IPS-NIHi7 (cell line): ENCODE measurements around the gene BEX4.

Experiments used
- DNase-seq: peaks from one replicate; pipeline ENCODE4 v3.0.0; 2012; ENCODE audit warnings: mixed read lengths; ENCODE audit errors: extremely low spot score

The BEX4 gene

GRCh38 chrX:103236296-103236695 lies 21.4 kb downstream of the BEX4 start:
- no peak for DNase-seq

- no peak for DNase-seq
Observed at GRCh38 chrX:103240155-103240554, 25.2 kb downstream of the BEX4 start.

- DNase-seq: peak; percentile 24
Observed at GRCh38 chrX:103248553-103248952, 33.6 kb downstream of the BEX4 start.

- no peak for DNase-seq
Observed at GRCh38 chrX:103249805-103250204, 34.9 kb downstream of the BEX4 start.

GRCh38 chrX:103250977-103251376 lies 36.1 kb downstream of the BEX4 start:
- DNase-seq: peak; percentile 38

- no peak for DNase-seq
Observed at GRCh38 chrX:103253608-103254007, 38.7 kb downstream of the BEX4 start.

GRCh38 chrX:103254171-103254824 lies 39.4 kb downstream of the BEX4 start:
- peak; percentile 91 for DNase-seq

- DNase-seq: peak; percentile 88
Observed at GRCh38 chrX:103254921-103255493, 40.1 kb downstream of the BEX4 start, which contains the start of gene TCEAL8. TSS of gene TCEAL8 (minus strand) at chrX:103255155. CDS start at chrX:103253979, 1,176 bp downstream.

- no peak for DNase-seq
Observed at GRCh38 chrX:103256651-103257050, 41.7 kb downstream of the BEX4 start.

GRCh38 chrX:103258275-103258674 lies 43.4 kb downstream of the BEX4 start:
- no peak for DNase-seq
